CD14-positive monocyte (primary cell): ENCODE measurements around the gene GPHN. TPM values are rescaled to one million over a fixed set of nuclear protein-coding genes. Genes with fewer than 3 reads are reported as not detected.

Experiments
- DNase-seq, 3 donors: peaks; one replicate each; pipeline ENCODE4 v3.0.0-alpha.2; 2011 to 2022
- H2AFZ ChIP-seq: 2 replicates; pipeline ENCODE4 v1.6.0; 2012; ENCODE audit warnings: mild to moderate bottlenecking, low read depth, low read length, inconsistent platforms; ENCODE audit not compliant: insufficient read depth, poor library complexity, severe bottlenecking
- H3K27ac ChIP-seq, 2 donors: 1 replicate in 1 of 2; 2 replicates in 1 of 2; pipeline ENCODE4 v1.5.1; 2012 to 2013; ENCODE audit warnings: low read length in 2 of 2, control low read depth in 1 of 2, inconsistent platforms in 1 of 2, low read depth in 1 of 2, mild to moderate bottlenecking in 1 of 2
- H3K27me3 ChIP-seq, 2 donors: one replicate each; pipeline versions ENCODE4 v1.6.0 to v1.6.1; 2011 to 2013; ENCODE audit warnings: low read length in 2 of 2; ENCODE audit not compliant: control insufficient read depth in 2 of 2, insufficient read depth in 2 of 2
- H3K36me3 ChIP-seq, 2 donors: replicated peaks in 1 of 2; 1 replicate in 1 of 2; 2 replicates in 1 of 2; pipeline versions ENCODE4 v1.5.1 to v1.6.1; 2012 to 2013; ENCODE audit warnings: low read length in 2 of 2, control low read depth in 1 of 2, inconsistent platforms in 1 of 2, mild to moderate bottlenecking in 1 of 2; ENCODE audit not compliant: insufficient read depth in 2 of 2, control insufficient read depth in 1 of 2
- H3K4me1 ChIP-seq, 2 donors: 1 replicate in 1 of 2; 2 replicates in 1 of 2; pipeline versions ENCODE4 v1.5.1 to v1.6.1; 2012 to 2013; ENCODE audit warnings: low read length in 2 of 2, control low read depth in 1 of 2, inconsistent platforms in 1 of 2, mild to moderate bottlenecking in 1 of 2, moderate library complexity in 1 of 2; ENCODE audit not compliant: insufficient read depth in 2 of 2, control insufficient read depth in 1 of 2
- H3K4me2 ChIP-seq: replicated peaks from 2 replicates; pipeline ENCODE3; 2012; ENCODE audit warnings: low read length, moderate library complexity, mild to moderate bottlenecking; ENCODE audit not compliant: poor library complexity, severe bottlenecking; ENCODE audit errors: extremely low read depth
- H3K4me3 ChIP-seq, 3 experiments: fragments of 200-600 bp in 1 of 3; sonication (generic) in 1 of 3; replicated peaks in 1 of 3; 1 replicate in 2 of 3; 2 replicates in 1 of 3; pipeline ENCODE4 v1.5.1; 2011 to 2013; ENCODE audit warnings: low read length in 3 of 3, mild to moderate bottlenecking in 3 of 3, control low read depth in 2 of 3, low read depth in 2 of 3, inconsistent platforms in 1 of 3, moderate library complexity in 1 of 3
- H3K79me2 ChIP-seq: 2 replicates; pipeline ENCODE4 v1.6.0; 2012; ENCODE audit warnings: mild to moderate bottlenecking, control low read depth, inconsistent platforms, low read length, moderate library complexity; ENCODE audit not compliant: insufficient read depth
- H3K9ac ChIP-seq: 2 replicates; pipeline ENCODE4 v1.6.0; 2017; ENCODE audit warnings: low read length, mild to moderate bottlenecking; ENCODE audit not compliant: insufficient read depth, poor library complexity, severe bottlenecking
- H3K9me3 ChIP-seq, 2 donors: replicated peaks in 1 of 2; 1 replicate in 1 of 2; 2 replicates in 1 of 2; pipeline versions ENCODE4 v1.5.1 to v1.6.1; 2012 to 2013; ENCODE audit warnings: low read length in 2 of 2, control low read depth in 1 of 2; ENCODE audit not compliant: control insufficient read depth in 1 of 2, insufficient read depth in 1 of 2
- H4K20me1 ChIP-seq: 2 replicates; pipeline ENCODE4 v1.6.0; 2012; ENCODE audit warnings: mild to moderate bottlenecking, low read length, control low read depth, moderate library complexity; ENCODE audit not compliant: insufficient read depth
- H3K27ac Mint-ChIP-seq, 7 donors: one replicate each; pipeline ENCODE4 v1.8.0; 2020; ENCODE audit warnings: mild to moderate bottlenecking in 7 of 7, mixed read lengths in 7 of 7, moderate library complexity in 6 of 7, inconsistent platforms in 2 of 7
- H3K27me3 Mint-ChIP-seq, 3 donors: one replicate each; pipeline ENCODE4 v1.8.0; 2021 to 2022; ENCODE audit warnings: low read depth in 3 of 3, mild to moderate bottlenecking in 3 of 3, mixed read lengths in 3 of 3, moderate library complexity in 3 of 3, inconsistent platforms in 1 of 3
- H3K36me3 Mint-ChIP-seq, 2 donors: one replicate each; pipeline ENCODE4 v1.8.0; 2020; ENCODE audit warnings: mixed read lengths in 2 of 2, inconsistent platforms in 1 of 2, mild to moderate bottlenecking in 1 of 2
- H3K4me1 Mint-ChIP-seq: one replicate; pipeline ENCODE4 v1.8.0; 2020; ENCODE audit warnings: mild to moderate bottlenecking, mixed read lengths
- H3K4me3 Mint-ChIP-seq, 2 donors: one replicate each; pipeline ENCODE4 v1.8.0; 2020; ENCODE audit warnings: mild to moderate bottlenecking in 2 of 2, mixed read lengths in 2 of 2, moderate library complexity in 1 of 2
- H3K9me3 Mint-ChIP-seq, 7 donors: one replicate each; pipeline ENCODE4 v1.8.0; 2020 to 2022; ENCODE audit warnings: mixed read lengths in 7 of 7, mild to moderate bottlenecking in 6 of 7, moderate library complexity in 6 of 7, inconsistent platforms in 2 of 7
- CTCF ChIP-seq: fragments of 200-600 bp; IDR thresholded peaks from one replicate; pipeline ENCODE4 v1.8.0; 2022; ENCODE audit warnings: antibody characterized with exemption, mild to moderate bottlenecking
- WGBS: methylation state at CpG from one replicate; pipeline ENCODE4 v1.1.5; 2013; ENCODE audit warnings: missing lambda C conversion rate; ENCODE audit not compliant: insufficient coverage; 5-methylcytosine and 5-hydroxymethylcytosine counted together
- intact Hi-C, 2 donors: fragments of 100-400 bp; cut with micrococcal nuclease; formaldehyde crosslinking; loops; one replicate each; pipeline versions ENCODE4 v1.15.0 to v1.15.1; 2023
- polyA plus RNA-seq, 3 donors: library from polyadenylated mRNA; depleted of rRNA in 1 of 3; unstranded in 2 of 3; stranded (reverse) in 1 of 3; fragments of 300-500 nt in 2 of 3; fragments of >200 nt in 1 of 3; fragmentation: Illumina TruSeq in 2 of 3; gene quantifications; 1 replicate in 2 of 3; 2 replicates in 1 of 3; pipeline ENCODE4 v1.2.3, GENCODE V29; 2012 to 2021

The GPHN gene
- polyA plus RNA-seq, 3 donors = 1.9 to 3.1 (median 3.0) TPM

DNA sequence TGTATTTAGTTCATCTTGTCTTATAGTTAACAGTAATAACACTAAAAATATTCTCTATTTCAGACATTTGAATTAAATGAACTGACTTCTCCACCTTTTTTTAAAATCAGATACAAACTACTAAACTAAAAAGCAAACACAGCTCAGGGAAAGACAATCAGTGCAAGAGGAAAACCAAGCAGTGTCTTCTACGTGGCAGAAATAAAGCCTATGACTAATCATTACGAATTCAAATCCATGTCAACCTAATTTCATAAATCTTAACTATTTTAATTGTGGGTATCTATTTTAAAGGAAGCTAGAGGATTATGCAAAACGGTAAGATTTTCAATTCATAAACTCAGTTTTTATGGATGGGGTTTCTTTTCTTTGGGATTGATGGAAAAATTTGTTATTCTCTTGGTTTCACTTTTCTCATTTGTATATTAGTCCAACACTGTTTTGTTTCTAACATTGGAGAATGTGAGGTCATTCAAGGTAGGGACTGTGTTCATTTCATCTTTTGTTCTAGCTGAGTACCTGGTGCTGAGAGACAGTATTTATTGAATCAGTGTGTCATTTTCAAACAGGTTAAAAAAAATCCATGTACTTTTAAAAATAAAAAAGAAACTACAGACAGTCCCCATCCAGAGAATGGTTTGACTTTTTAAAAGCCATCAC lies 720.5 kb downstream of the GPHN start:
- no peaks in the 10 kb centered on the region for H3K9me3 Mint-ChIP-seq
- no peaks in the 10 kb centered on the region for H3K4me1 Mint-ChIP-seq
- no CpG with 5 or more reads among the region's 3 CpGs for WGBS
- Histone ChIP-seq H3K27me3 (no peaks in the 10 kb centered on the region), H3K27ac (no peak overlapping the region), H3K79me2 (no peaks in the 10 kb centered on the region), H3K36me3 (no peaks in the 10 kb centered on the region), H3K4me2 (no peak overlapping the region), H3K4me1 (no peaks in the 10 kb centered on the region), H4K20me1 (no peaks in the 10 kb centered on the region), H2AFZ (no peak overlapping the region), H3K9ac (no peak overlapping the region), H3K9me3 (no peaks in the 10 kb centered on the region), H3K4me3 (no peak overlapping the region)
- peaks cover 0 to 5% (median 2%) of the 10 kb centered on the region in 3 donors for H3K27me3 Mint-ChIP-seq
- intact Hi-C loops = no loop called here
- H3K4me3 Mint-ChIP-seq = no peak overlapping the region
- TF ChIP-seq CTCF = no peak
- H3K36me3 Mint-ChIP-seq = no peaks in the 10 kb centered on the region
- DNase-seq = no peak
- no peak overlapping the region for H3K27ac Mint-ChIP-seq

Other genes starting within 250 kb of the GPHN start
- gene CCDC196, start 21.8 kb upstream of the GPHN start, polyA plus RNA-seq = not detected